T-helper 2 cell treated with Interferon-gamma antibody and Interleukin-4, amounts not matched to agents 5 μg/mL and 100 μg/mL, for 36 hours (primary cell): ENCODE data around the gene LRMDA.

Experiments used
- DNase-seq: peaks from one replicate; pipeline ENCODE4 v3.0.0; 2021; ENCODE audit warnings: low spot score
- H3K27ac Mint-ChIP-seq: one replicate; pipeline ENCODE4 v1.8.0; 2021; ENCODE audit warnings: mild to moderate bottlenecking, mixed read lengths
- H3K27me3 Mint-ChIP-seq: one replicate; pipeline ENCODE4 v1.8.0; 2021; ENCODE audit warnings: low read depth, mixed read lengths
- H3K36me3 Mint-ChIP-seq: one replicate; pipeline ENCODE4 v1.8.0; 2021; ENCODE audit warnings: low read depth, mixed read lengths
- H3K4me1 Mint-ChIP-seq: one replicate; pipeline ENCODE4 v1.8.0; 2021; ENCODE audit warnings: low read depth, mixed read lengths
- H3K4me3 Mint-ChIP-seq: one replicate; pipeline ENCODE4 v1.8.0; 2022; ENCODE audit warnings: mild to moderate bottlenecking, moderate library complexity, mixed read lengths
- H3K9me3 Mint-ChIP-seq: one replicate; pipeline ENCODE4 v1.8.0; 2021; ENCODE audit warnings: mixed read lengths

The LRMDA gene

DNA sequence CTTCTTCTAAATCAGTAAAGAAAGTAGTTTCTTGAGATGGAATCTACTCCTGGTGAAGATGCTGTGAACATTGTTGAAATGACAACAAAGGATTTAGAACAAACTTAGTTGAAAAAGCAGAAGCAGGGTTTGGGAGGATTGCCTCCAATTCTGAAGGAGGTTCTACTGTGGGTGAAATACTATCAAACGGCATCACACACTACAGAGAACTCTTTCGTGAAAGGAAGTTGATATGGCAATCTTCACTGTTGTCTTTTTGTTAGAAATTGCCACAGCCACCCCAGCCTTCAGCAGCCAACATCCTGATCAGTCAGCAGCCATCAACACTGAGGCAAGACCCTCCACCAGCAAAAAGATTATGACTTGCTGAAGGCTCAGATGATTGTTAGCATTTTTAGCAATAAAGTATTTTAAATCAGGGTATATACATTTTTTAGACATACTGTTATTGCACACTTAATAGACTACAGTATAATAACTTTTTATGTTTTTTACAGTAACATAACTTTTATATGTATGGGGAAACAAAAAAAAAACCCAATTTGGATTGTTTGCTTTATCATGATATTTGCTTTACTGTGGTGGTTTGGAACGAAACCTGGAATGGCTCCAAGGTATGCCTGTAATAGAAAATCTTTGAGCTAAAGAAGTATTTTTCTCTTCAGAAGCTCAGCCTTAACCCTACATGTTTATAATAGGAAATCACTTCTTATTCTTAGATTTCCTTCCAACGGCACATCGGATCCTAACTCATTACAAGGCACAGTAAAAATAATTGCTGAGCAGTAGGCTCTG, 257.3 kb downstream of the LRMDA start:
- no peaks in the 10 kb centered on the region for H3K9me3 Mint-ChIP-seq
- no peak overlapping the region for H3K27ac Mint-ChIP-seq
- no peak for DNase-seq
- no peaks in the 10 kb centered on the region for H3K36me3 Mint-ChIP-seq
- no peak overlapping the region for H3K4me3 Mint-ChIP-seq
- H3K4me1 Mint-ChIP-seq: no peaks in the 10 kb centered on the region
- no peaks in the 10 kb centered on the region for H3K27me3 Mint-ChIP-seq

DNA sequence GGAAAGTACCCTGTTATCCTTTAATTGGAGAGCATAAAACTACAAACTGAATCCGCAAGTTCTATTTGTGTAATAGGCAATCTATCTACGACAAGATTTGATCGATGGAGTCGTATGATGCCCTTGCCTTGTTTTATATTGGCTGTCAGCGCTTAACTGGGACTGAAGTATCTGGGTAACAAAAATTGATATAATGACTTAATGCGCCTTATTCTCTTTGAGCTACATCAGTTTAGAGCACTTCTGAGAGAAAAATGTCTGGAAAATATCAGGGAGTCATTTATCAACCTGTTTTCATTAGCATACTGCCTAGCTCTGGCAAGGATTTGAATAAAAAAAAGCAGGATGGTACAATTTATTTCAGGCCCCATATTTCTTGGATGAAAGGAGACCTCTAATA, 262.1 kb downstream of the LRMDA start:
- Mint-ChIP-seq H3K9me3 (no peaks in the 10 kb centered on the region), H3K4me1 (no peaks in the 10 kb centered on the region), H3K4me3 (no peak overlapping the region), H3K27me3 (no peaks in the 10 kb centered on the region), H3K36me3 (no peaks in the 10 kb centered on the region), H3K27ac (no peak overlapping the region)
- no peak for DNase-seq

- Mint-ChIP-seq H3K4me1 (no peaks in the 10 kb centered on the region), H3K9me3 (no peaks in the 10 kb centered on the region), H3K4me3 (no peak overlapping the region), H3K27ac (no peak overlapping the region), H3K36me3 (no peaks in the 10 kb centered on the region), H3K27me3 (no peaks in the 10 kb centered on the region)
- DNase-seq: no peak
These were observed 262.8 kb downstream of the LRMDA start for GRCh38 chr10:75694269-75694668.

- H3K9me3 Mint-ChIP-seq: no peaks in the 10 kb centered on the region
- H3K27ac Mint-ChIP-seq: no peak overlapping the region
- H3K27me3 Mint-ChIP-seq: no peaks in the 10 kb centered on the region
- DNase-seq: no peak
- H3K4me3 Mint-ChIP-seq: no peak overlapping the region
- no peaks in the 10 kb centered on the region for H3K36me3 Mint-ChIP-seq
- no peaks in the 10 kb centered on the region for H3K4me1 Mint-ChIP-seq
These were observed 263.4 kb downstream of the LRMDA start for GRCh38 chr10:75694790-75695189.

DNA sequence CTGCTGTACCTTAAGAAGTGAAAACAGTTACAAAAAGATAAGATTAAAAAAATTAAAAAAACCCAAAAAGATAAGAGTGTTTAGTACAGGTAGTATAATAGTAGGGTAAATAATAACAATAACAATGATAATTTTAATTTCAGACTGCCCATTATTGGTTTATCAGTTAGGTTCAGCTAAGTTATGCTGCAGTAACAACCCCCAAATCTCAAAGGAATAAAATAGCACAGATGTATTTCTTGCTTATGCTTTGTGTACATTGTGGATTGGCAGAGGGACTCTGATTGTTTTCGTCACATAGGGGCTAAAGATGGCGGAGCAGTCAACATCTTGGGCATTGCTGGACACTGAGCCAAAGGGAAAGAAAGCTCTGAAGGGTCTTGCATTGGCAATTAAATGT, 264.6 kb downstream of the LRMDA start:
- no peak for DNase-seq
- no peaks in the 10 kb centered on the region for H3K27me3 Mint-ChIP-seq
- no peak overlapping the region for H3K27ac Mint-ChIP-seq
- H3K4me1 Mint-ChIP-seq: no peaks in the 10 kb centered on the region
- H3K36me3 Mint-ChIP-seq: no peaks in the 10 kb centered on the region
- no peak overlapping the region for H3K4me3 Mint-ChIP-seq
- H3K9me3 Mint-ChIP-seq: no peaks in the 10 kb centered on the region

DNA sequence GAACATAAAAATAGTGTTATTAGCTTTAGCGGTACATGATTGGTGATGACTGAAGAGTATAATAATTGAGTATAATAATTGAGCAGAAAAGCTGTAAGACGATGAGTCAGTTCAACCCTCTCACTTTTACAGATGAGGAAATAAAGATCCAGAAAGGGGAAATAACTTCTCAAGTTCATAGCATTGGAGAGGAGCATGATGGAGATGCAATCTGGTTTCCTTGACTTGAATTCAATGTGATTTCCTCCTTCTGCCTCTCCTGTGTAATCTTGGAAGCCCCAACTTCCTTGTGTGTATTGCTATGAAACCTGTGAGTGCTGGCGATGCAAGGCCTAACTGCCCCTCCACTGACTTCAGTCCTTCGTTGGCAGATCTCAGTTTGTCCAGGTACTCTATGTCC, 265.1 kb downstream of the LRMDA start:
- Mint-ChIP-seq H3K9me3 (no peaks in the 10 kb centered on the region), H3K36me3 (no peaks in the 10 kb centered on the region), H3K4me3 (no peak overlapping the region), H3K27ac (no peak overlapping the region), H3K4me1 (no peaks in the 10 kb centered on the region), H3K27me3 (no peaks in the 10 kb centered on the region)
- no peak for DNase-seq

DNA sequence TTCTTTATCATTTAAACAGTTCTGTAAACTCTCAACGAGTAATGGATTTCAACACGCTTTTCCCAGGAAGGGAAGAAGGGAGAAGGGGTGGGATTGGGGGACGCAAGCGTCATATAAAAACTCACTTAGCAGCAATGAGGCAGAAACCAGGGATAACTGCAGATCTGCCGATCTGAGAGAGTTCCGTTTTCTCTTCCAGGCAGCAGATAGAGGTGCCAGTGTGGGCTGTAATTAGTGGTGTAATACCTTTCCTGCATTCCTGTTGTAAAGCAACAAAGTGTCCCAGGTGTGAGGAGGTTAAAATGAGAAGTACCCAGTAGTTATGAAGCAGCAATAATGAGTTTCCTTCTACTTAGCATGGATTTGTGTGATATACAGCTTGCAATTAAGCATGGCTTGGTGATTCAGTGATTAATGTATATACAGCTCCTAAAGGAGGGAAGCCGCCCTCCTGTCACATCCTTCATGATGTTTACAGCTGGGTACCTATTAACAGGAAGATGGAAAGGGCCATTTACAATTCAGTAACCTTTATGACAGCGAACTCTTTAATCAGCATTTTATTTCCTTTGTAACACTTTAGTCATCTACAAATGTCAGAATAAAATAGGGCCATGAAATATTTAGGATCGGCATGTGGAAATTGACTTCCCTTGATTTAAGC, 271.9 kb downstream of the LRMDA start:
- Mint-ChIP-seq H3K27me3 (peaks cover 4% of the 10 kb centered on the region), H3K9me3 (no peaks in the 10 kb centered on the region), H3K27ac (no peak overlapping the region), H3K4me1 (no peaks in the 10 kb centered on the region), H3K4me3 (no peak overlapping the region), H3K36me3 (no peaks in the 10 kb centered on the region)
- DNase-seq: no peak

GRCh38 chr10:75705426-75705825, 274.0 kb downstream of the LRMDA start:
- Mint-ChIP-seq H3K4me3 (no peak overlapping the region), H3K9me3 (no peaks in the 10 kb centered on the region), H3K27me3 (peaks cover 5% of the 10 kb centered on the region), H3K4me1 (no peaks in the 10 kb centered on the region), H3K36me3 (no peaks in the 10 kb centered on the region), H3K27ac (no peak overlapping the region)
- DNase-seq: no peak

DNA sequence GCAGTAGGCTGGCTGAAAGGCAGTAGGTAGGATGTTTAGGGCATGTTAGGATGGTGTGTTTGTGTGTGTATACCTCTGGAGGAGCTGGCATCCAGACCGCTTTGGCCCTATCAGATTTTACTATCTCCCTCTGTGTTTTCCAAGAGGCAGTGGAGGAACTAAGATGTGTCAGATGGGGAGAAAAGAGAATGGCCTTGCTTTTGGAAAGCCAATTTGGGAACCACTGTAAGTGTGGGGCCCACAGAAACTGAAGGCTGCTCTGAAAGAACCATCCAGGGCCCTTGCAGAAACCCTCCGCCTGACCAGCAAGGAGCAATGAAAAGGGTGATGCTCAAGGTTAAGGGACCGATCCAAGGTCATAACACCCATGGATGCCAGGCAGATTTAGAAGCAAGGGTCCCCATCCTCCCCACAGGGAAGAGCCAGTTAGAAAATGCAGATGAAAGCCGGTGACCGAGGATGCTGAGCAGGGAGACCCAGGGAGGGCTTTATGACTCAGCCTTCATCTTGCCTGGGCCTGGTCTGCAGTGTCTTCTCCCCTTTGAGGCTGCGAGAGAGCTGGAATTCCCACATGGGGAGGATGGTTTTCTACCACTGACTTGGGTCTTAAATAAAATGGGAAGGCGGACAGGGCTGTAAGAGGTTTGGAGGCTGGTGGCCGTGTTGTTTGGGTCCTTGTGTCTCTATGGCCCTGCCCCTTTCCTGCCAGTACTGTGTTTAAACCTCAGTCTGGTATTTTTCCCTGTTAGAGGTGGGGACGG, 275.8 kb downstream of the LRMDA start:
- Mint-ChIP-seq H3K4me3 (no peak overlapping the region), H3K9me3 (no peaks in the 10 kb centered on the region), H3K27ac (no peak overlapping the region), H3K36me3 (no peaks in the 10 kb centered on the region), H3K27me3 (peaks cover 5% of the 10 kb centered on the region), H3K4me1 (no peaks in the 10 kb centered on the region)
- no peak for DNase-seq

- Mint-ChIP-seq H3K9me3 (no peaks in the 10 kb centered on the region), H3K4me1 (no peaks in the 10 kb centered on the region), H3K27me3 (peaks cover 8% of the 10 kb centered on the region), H3K36me3 (no peaks in the 10 kb centered on the region), H3K4me3 (no peak overlapping the region), H3K27ac (no peak overlapping the region)
- DNase-seq: no peak
These were observed 276.6 kb downstream of the LRMDA start for GRCh38 chr10:75708060-75708459.

DNA sequence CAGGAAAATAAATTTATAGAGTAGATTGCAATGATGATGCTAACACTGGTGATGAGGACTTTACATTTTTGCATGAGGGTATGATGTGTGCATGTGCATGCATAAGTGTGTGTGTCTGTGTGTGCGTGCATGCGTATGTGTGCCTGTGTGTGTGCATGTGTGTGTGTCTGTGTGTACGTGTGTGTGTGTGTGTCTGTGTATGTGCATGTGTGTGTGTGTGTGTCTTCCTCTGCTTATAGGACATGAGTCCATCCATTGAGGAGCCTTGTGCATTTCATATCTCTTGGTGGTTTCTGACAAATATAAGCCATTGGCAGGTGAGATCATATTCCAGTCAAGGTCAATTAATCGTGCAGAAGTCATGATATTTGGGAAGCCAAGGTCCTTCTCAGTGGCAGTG, 277.8 kb downstream of the LRMDA start:
- no peaks in the 10 kb centered on the region for H3K9me3 Mint-ChIP-seq
- no peaks in the 10 kb centered on the region for H3K36me3 Mint-ChIP-seq
- H3K27ac Mint-ChIP-seq: no peak overlapping the region
- H3K27me3 Mint-ChIP-seq: peaks cover 12% of the 10 kb centered on the region
- no peak overlapping the region for H3K4me3 Mint-ChIP-seq
- DNase-seq: no peak
- H3K4me1 Mint-ChIP-seq: no peaks in the 10 kb centered on the region

DNA sequence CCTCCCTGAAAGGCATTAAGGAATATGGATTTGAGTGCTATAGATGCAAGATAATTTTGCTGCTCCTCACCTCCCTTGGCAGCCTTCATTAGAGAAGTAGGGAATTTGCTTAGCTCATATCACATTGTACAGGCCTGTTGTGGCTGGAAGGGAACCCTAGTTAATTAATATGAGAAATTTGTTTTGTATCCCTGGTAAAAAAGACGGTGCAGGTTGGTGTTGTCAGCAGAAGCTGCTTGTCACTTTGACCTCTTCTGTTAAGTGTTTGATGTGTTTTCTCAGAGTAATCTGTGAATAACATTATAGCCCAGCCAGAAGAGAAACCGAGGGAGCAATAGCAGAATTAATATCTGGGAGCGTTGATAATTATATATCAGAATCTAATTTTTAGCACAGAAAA, 278.4 kb downstream of the LRMDA start:
- H3K9me3 Mint-ChIP-seq: no peaks in the 10 kb centered on the region
- no peaks in the 10 kb centered on the region for H3K36me3 Mint-ChIP-seq
- peaks cover 12% of the 10 kb centered on the region for H3K27me3 Mint-ChIP-seq
- no peak overlapping the region for H3K27ac Mint-ChIP-seq
- DNase-seq: no peak
- H3K4me1 Mint-ChIP-seq: no peaks in the 10 kb centered on the region
- no peak overlapping the region for H3K4me3 Mint-ChIP-seq

DNA sequence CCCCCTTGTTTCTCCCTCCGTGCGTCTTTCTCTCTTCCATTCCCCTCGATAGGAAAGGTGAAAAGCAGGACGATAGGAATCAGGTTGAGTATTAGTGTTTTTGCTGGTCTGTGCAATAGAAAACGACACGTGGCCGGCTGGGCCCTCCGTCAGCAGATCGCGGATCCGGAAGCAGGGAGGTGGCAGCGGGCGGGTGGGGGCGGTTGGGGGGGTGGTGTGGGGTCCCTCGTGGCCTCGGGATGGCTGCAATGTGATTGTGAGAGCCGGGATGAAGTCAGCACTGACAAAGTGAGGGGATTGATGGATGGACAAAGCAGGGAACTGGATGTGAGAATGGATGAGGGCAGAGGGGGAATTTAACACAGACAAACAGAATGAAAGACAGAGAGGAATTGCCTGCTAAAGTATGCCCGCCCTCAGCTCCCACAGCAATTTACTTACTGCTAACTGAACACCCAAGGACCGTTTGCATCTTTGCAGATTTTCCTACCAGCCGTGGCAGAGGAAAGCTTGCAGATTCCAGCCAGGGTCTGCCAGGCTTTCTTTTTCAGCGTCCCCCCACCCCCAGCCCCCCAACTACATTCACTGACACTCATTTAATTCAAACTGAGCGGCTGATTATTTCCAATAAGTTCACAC, 280.9 kb downstream of the LRMDA start:
- H3K9me3 Mint-ChIP-seq: no peaks in the 10 kb centered on the region
- no peaks in the 10 kb centered on the region for H3K4me1 Mint-ChIP-seq
- peaks cover 12% of the 10 kb centered on the region for H3K27me3 Mint-ChIP-seq
- no peak for DNase-seq
- no peak overlapping the region for H3K27ac Mint-ChIP-seq
- H3K36me3 Mint-ChIP-seq: no peaks in the 10 kb centered on the region
- no peak overlapping the region for H3K4me3 Mint-ChIP-seq

DNA sequence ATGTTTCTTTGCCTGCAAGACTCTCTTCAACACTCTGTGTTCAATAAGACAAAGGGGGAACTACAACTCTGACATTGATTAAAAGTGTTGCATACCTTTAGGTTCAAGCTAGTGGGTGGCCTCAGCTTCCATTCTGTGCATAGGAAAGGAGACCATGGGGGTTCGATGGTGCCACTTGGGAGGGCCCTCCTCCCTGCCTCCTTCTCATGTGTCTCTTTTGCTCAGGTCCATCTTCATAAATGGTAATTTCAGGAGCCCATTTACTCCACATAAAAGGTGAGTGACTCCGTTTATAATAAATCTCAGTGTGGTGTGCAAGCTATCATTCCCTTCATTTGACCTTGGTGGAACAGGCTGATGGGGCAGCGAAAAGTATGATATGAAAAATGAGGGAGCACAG, 285.1 kb downstream of the LRMDA start:
- no peaks in the 10 kb centered on the region for H3K9me3 Mint-ChIP-seq
- DNase-seq: no peak
- no peaks in the 10 kb centered on the region for H3K4me1 Mint-ChIP-seq
- H3K36me3 Mint-ChIP-seq: no peaks in the 10 kb centered on the region
- H3K4me3 Mint-ChIP-seq: no peak overlapping the region
- peaks cover 7% of the 10 kb centered on the region for H3K27me3 Mint-ChIP-seq
- no peak overlapping the region for H3K27ac Mint-ChIP-seq
